ENCODE results near the gene MCCC1.

MCCC1 gene

GRCh38 chr3:182979674-182980191 lies 119.6 kb downstream of the MCCC1 start:
- DNase-seq = peak; percentile 72

GRCh38 chr3:182979103-182979673 lies 120.1 kb downstream of the MCCC1 start:
- no peak for DNase-seq

- DNase-seq = no peak
These were observed 120.9 kb downstream of the MCCC1 start for GRCh38 chr3:182978387-182978786.

GRCh38 chr3:182973047-182973446 lies 126.2 kb downstream of the MCCC1 start:
- no peak for DNase-seq

- no peak for DNase-seq
These were observed 126.9 kb downstream of the MCCC1 start for GRCh38 chr3:182972387-182972786.

GRCh38 chr3:182971637-182972036 lies 127.7 kb downstream of the MCCC1 start:
- DNase-seq = no peak

GRCh38 chr3:182970811-182971418 lies 128.4 kb downstream of the MCCC1 start:
- DNase-seq = no peak

GRCh38 chr3:182969853-182970252 lies 129.4 kb downstream of the MCCC1 start:
- DNase-seq = no peak

GRCh38 chr3:182969277-182969676 lies 130.0 kb downstream of the MCCC1 start:
- DNase-seq = no peak

- no peak for DNase-seq
These were observed 131.8 kb downstream of the MCCC1 start for GRCh38 chr3:182967218-182968204.

- no peak for DNase-seq
These were observed 133.4 kb downstream of the MCCC1 start for GRCh38 chr3:182965861-182966366.
